B cell (primary cell): ENCODE data around the gene CDH12.
"Not testable (repeated sequence)": the region's sequence is repeated elsewhere in the genome, so short reads cannot be mapped to it uniquely, and the experiment has no call there.

Experiments used
- EZH2 ChIP-seq: IDR thresholded peaks from 2 replicates; pipeline ENCODE4 v1.6.1; 2012; ENCODE audit warnings: borderline replicate concordance, low read depth, mild to moderate bottlenecking, moderate library complexity, low read length; ENCODE audit not compliant: insufficient read depth, poor library complexity, severe bottlenecking
- TF ChIP-seq, protein P1 (sequence below): fragments of 200-600 bp; IDR thresholded peaks from one replicate; pipeline ENCODE4 v1.8.0; 2022; ENCODE audit warnings: antibody characterized with exemption, mild to moderate bottlenecking

DNA sequence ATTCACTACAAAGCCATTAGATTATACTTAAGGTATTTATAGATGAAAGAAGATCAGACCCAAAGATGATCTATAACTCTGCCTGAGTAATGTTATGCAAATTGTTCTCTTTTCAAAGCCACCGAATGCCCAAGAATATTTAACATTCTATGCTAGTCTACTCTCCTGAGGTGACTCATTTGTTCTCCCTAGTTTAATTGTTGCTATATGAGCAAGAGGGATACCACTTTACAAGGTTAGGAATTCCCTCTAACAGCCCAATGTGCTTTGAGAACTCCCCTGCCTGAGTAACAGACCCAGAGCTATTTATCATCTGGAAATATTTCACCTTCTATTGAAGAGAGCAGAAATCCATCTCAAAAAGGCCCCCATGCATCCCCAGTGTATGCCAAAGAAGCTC is 867.3 kb downstream of the CDH12 start:
- TF ChIP-seq, protein P1, sequence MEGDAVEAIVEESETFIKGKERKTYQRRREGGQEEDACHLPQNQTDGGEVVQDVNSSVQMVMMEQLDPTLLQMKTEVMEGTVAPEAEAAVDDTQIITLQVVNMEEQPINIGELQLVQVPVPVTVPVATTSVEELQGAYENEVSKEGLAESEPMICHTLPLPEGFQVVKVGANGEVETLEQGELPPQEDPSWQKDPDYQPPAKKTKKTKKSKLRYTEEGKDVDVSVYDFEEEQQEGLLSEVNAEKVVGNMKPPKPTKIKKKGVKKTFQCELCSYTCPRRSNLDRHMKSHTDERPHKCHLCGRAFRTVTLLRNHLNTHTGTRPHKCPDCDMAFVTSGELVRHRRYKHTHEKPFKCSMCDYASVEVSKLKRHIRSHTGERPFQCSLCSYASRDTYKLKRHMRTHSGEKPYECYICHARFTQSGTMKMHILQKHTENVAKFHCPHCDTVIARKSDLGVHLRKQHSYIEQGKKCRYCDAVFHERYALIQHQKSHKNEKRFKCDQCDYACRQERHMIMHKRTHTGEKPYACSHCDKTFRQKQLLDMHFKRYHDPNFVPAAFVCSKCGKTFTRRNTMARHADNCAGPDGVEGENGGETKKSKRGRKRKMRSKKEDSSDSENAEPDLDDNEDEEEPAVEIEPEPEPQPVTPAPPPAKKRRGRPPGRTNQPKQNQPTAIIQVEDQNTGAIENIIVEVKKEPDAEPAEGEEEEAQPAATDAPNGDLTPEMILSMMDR = not testable (repeated sequence)
- TF ChIP-seq EZH2 = not testable (repeated sequence)
